ENCODE data around the gene MANBA. TPM values are rescaled to one million over a fixed set of nuclear protein-coding genes. Genes with fewer than 3 reads are reported as not detected.

Gene MANBA
- total and polyA plus RNA-seq, 2 of the 4 experiments (the other 2 are of a cell fraction), result 11.5 to 17.2 TPM

- no peak overlapping the region for H2BK120ac ChIP-seq (ENCODE audit: low read depth, low read length)
- no peaks in the 10 kb centered on the region for H3K4me1 ChIP-seq (ENCODE audit: control insufficient read depth, insufficient read depth, low read length)
- WGBS, 2 experiments (ENCODE audit: extremely low coverage in 2 of 2, insufficient read length in 1 of 2), result no CpG with 5 or more reads among the region's 1 CpG
- no peak overlapping the region for H3K23ac ChIP-seq (ENCODE audit: low read depth, low read length)
- H2BK20ac ChIP-seq (ENCODE audit: low read depth, low read length), result no peak overlapping the region
- no peak overlapping the region for H3K27ac ChIP-seq (ENCODE audit: insufficient read depth, low read length)
- H2BK5ac ChIP-seq (ENCODE audit: low read depth, low read length, poor library complexity, severe bottlenecking), result no peak overlapping the region
- H2BK15ac ChIP-seq (ENCODE audit: low read depth, low read length), result no peak overlapping the region
- no peak overlapping the region for H3K9ac ChIP-seq (ENCODE audit: low read depth, low read length)
- TF ChIP-seq, protein P1, sequence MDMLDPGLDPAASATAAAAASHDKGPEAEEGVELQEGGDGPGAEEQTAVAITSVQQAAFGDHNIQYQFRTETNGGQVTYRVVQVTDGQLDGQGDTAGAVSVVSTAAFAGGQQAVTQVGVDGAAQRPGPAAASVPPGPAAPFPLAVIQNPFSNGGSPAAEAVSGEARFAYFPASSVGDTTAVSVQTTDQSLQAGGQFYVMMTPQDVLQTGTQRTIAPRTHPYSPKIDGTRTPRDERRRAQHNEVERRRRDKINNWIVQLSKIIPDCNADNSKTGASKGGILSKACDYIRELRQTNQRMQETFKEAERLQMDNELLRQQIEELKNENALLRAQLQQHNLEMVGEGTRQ (IDR thresholded peaks at IDR 0.05; ENCODE audit: low read depth, low read length), result no peak
- TF ChIP-seq RAD21 (IDR thresholded peaks at IDR 0.05; ENCODE audit: low read length) (no peak), BHLHE40 (IDR thresholded peaks at IDR 0.05; ENCODE audit: low read depth, low read length) (no peak), FOS (IDR thresholded peaks at IDR 0.05; ENCODE audit: low read depth, low read length) (no peak), POLR2A (IDR thresholded peaks at IDR 0.05; ENCODE audit: low read depth, low read length) (no peak), RCOR1 (IDR thresholded peaks at IDR 0.05; ENCODE audit: insufficient replicate concordance, low read length) (no peak), MAFK (IDR thresholded peaks at IDR 0.05; ENCODE audit: low read depth, low read length) (no peak), SMC3 (IDR thresholded peaks at IDR 0.05; ENCODE audit: low read depth, low read length) (no peak), RFX5 (IDR thresholded peaks at IDR 0.05; ENCODE audit: low read depth, low read length) (no peak), MXI1 (IDR thresholded peaks at IDR 0.05; ENCODE audit: borderline replicate concordance, low read depth, low read length) (no peak)
- TF ChIP-seq, protein P2, sequence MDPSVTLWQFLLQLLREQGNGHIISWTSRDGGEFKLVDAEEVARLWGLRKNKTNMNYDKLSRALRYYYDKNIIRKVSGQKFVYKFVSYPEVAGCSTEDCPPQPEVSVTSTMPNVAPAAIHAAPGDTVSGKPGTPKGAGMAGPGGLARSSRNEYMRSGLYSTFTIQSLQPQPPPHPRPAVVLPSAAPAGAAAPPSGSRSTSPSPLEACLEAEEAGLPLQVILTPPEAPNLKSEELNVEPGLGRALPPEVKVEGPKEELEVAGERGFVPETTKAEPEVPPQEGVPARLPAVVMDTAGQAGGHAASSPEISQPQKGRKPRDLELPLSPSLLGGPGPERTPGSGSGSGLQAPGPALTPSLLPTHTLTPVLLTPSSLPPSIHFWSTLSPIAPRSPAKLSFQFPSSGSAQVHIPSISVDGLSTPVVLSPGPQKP (IDR thresholded peaks at IDR 0.05; ENCODE audit: borderline replicate concordance, low read depth, low read length), result no peak
- TF ChIP-seq, protein P3, sequence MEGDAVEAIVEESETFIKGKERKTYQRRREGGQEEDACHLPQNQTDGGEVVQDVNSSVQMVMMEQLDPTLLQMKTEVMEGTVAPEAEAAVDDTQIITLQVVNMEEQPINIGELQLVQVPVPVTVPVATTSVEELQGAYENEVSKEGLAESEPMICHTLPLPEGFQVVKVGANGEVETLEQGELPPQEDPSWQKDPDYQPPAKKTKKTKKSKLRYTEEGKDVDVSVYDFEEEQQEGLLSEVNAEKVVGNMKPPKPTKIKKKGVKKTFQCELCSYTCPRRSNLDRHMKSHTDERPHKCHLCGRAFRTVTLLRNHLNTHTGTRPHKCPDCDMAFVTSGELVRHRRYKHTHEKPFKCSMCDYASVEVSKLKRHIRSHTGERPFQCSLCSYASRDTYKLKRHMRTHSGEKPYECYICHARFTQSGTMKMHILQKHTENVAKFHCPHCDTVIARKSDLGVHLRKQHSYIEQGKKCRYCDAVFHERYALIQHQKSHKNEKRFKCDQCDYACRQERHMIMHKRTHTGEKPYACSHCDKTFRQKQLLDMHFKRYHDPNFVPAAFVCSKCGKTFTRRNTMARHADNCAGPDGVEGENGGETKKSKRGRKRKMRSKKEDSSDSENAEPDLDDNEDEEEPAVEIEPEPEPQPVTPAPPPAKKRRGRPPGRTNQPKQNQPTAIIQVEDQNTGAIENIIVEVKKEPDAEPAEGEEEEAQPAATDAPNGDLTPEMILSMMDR (conservative IDR thresholded peaks at IDR 0.05; ENCODE audit: low read depth, low read length), result no peak
- no peak overlapping the region for H2AK5ac ChIP-seq (ENCODE audit: low read depth, low read length)
- H3K79me1 ChIP-seq (ENCODE audit: low read depth in 1 of 2, low read length in 2 of 2), result no peaks in the 10 kb centered on the region
- POLR2A ChIA-PET (ENCODE audit: unreplicated experiment), result no interaction called here
- no peaks in the 10 kb centered on the region for H3K9me1 ChIP-seq (ENCODE audit: insufficient read depth, low read length)
- BruUV-seq (replicated peaks), result no TSS peak
- no peaks in the 10 kb centered on the region for H3K9me3 ChIP-seq (ENCODE audit: control insufficient read depth, insufficient read depth, low read length)
- H3K4me2 ChIP-seq (ENCODE audit: low read depth, low read length), result no peak overlapping the region
- intact Hi-C loops (cut with micrococcal nuclease), result no loop called here
- H4K5ac ChIP-seq (ENCODE audit: low read depth, low read length), result no peak overlapping the region
- in situ Hi-C loops (cut with MboI; ENCODE audit: low sequenced_read_pairs), result no loop called here
- no peak overlapping the region for H2AFZ ChIP-seq (replicated peaks; ENCODE audit: low read length, poor library complexity)
- H3K27me3 ChIP-seq (ENCODE audit: control insufficient read depth, insufficient read depth, low read length), result no peaks in the 10 kb centered on the region
- no peak overlapping the region for H3K4ac ChIP-seq (ENCODE audit: low read depth, low read length)
- H4K91ac ChIP-seq (ENCODE audit: insufficient read depth, low read depth, low read length), result no peak overlapping the region
- DNase-seq (no peak), ATAC-seq (ENCODE audit: low read depth) (no peak)
- no peak overlapping the region for H3K56ac ChIP-seq (ENCODE audit: extremely low read depth, insufficient read depth, low read length)
- H3K36me3 ChIP-seq (ENCODE audit: control insufficient read depth, insufficient read depth, low read length), result no peaks in the 10 kb centered on the region
- H4K8ac ChIP-seq (ENCODE audit: low read depth in 2 of 2, low read length in 2 of 2), result no peak overlapping the region
- H3K4me3 ChIP-seq (ENCODE audit: insufficient read depth, low read depth, low read length), result no peak overlapping the region
- CTCF ChIA-PET, result interaction anchor here (0.6 kb wide), 1 partner anchor 41 kb away, joined by 3 read pairs; no protein-coding TSS in a partner anchor
- H3K14ac ChIP-seq (replicated peaks; ENCODE audit: low read depth, low read length), result no peak overlapping the region
- no peaks in the 10 kb centered on the region for H4K20me1 ChIP-seq (ENCODE audit: insufficient read depth, low read length)
- H3K18ac ChIP-seq (ENCODE audit: low read depth, low read length), result no peak overlapping the region
- dilution Hi-C loops (cut with HindIII; ENCODE audit: low sequenced_read_pairs, unreplicated experiment), result no loop called here
- H2AK9ac ChIP-seq (replicated peaks; ENCODE audit: low read depth, low read length, poor library complexity), result no peak overlapping the region
These were observed 15.0 kb upstream of the MANBA start for GRCh38 chr4:102775805-102776204.
